ES-I3 (cell line): ENCODE results near the gene ISCA1.
"Not testable (repeated sequence)": the region's sequence is repeated elsewhere in the genome, so short reads cannot be mapped to it uniquely, and the experiment has no call there.

Experiments used
- H3K36me3 ChIP-seq: 2 replicates; pipeline ENCODE4 v1.6.1; 2013; ENCODE audit warnings: mild to moderate bottlenecking, low read length, control low read depth, moderate library complexity; ENCODE audit not compliant: insufficient read depth
- H3K4me1 ChIP-seq: 2 replicates; pipeline ENCODE4 v1.6.1; 2013; ENCODE audit warnings: mild to moderate bottlenecking, control low read depth, low read length; ENCODE audit not compliant: insufficient read depth
- H3K9ac ChIP-seq: 2 replicates; pipeline ENCODE4 v1.6.1; 2013; ENCODE audit warnings: low read depth, mild to moderate bottlenecking, low read length, moderate library complexity
- H3K9me3 ChIP-seq: 2 replicates; pipeline ENCODE4 v1.6.1; 2013; ENCODE audit warnings: mild to moderate bottlenecking, low read length, moderate library complexity; ENCODE audit not compliant: control insufficient read depth, insufficient read depth

The ISCA1 gene

GRCh38 chr9:86282077-86282978 lies at the start of gene ISCA1:
ISCA1 (minus strand) TSS chr9:86282538; CDS start chr9:86282458, 80 bp downstream.
- peaks cover 5% of the 10 kb centered on the region for H3K4me1 ChIP-seq
- H3K9ac ChIP-seq, result peak within 1 kb of the TSS; percentile 97
- H3K36me3 ChIP-seq, result 0 out of 2 replicates have a peak, but pooled peaks cover 3% of the 10 kb centered on the region
- H3K9me3 ChIP-seq, result no peaks in the 10 kb centered on the region

GRCh38 chr9:86330186-86330585 lies 47.8 kb upstream of the ISCA1 start:
- peaks cover 23% of the 10 kb centered on the region for H3K36me3 ChIP-seq
- no peak overlapping the region for H3K9ac ChIP-seq
- H3K9me3 ChIP-seq, result no peaks in the 10 kb centered on the region
- peaks cover 8% of the 10 kb centered on the region; the same call in 1 of the 2 replicates for H3K4me1 ChIP-seq

- Histone ChIP-seq H3K4me1 (peaks cover 8% of the 10 kb centered on the region; the same call in 1 of the 2 replicates), H3K9ac (no peak overlapping the region), H3K9me3 (no peaks in the 10 kb centered on the region), H3K36me3 (peaks cover 17% of the 10 kb centered on the region)
Measured at GRCh38 chr9:86329649-86330048, 47.3 kb upstream of the ISCA1 start.

GRCh38 chr9:86328156-86328555 lies 45.8 kb upstream of the ISCA1 start:
- H3K36me3 ChIP-seq, result peaks cover 12% of the 10 kb centered on the region
- peaks cover 8% of the 10 kb centered on the region; the same call in 1 of the 2 replicates for H3K4me1 ChIP-seq
- no peaks in the 10 kb centered on the region for H3K9me3 ChIP-seq
- no peak overlapping the region for H3K9ac ChIP-seq

- no peaks in the 10 kb centered on the region for H3K9me3 ChIP-seq
- peaks cover 11% of the 10 kb centered on the region for H3K36me3 ChIP-seq
- H3K9ac ChIP-seq, result no peak overlapping the region
- H3K4me1 ChIP-seq, result peaks cover 8% of the 10 kb centered on the region; the same call in 1 of the 2 replicates
Measured at GRCh38 chr9:86326536-86326935, 44.2 kb upstream of the ISCA1 start.

- H3K4me1 ChIP-seq, result peaks cover 8% of the 10 kb centered on the region; the same call in 1 of the 2 replicates
- H3K36me3 ChIP-seq, result peaks cover 14% of the 10 kb centered on the region
- no peaks in the 10 kb centered on the region for H3K9me3 ChIP-seq
- no peak overlapping the region for H3K9ac ChIP-seq
Measured at GRCh38 chr9:86324901-86325300, 42.6 kb upstream of the ISCA1 start.

- H3K9ac ChIP-seq, result no peak overlapping the region
- H3K36me3 ChIP-seq, result peaks cover 14% of the 10 kb centered on the region
- H3K9me3 ChIP-seq, result no peaks in the 10 kb centered on the region
- peaks cover 8% of the 10 kb centered on the region; the same call in 1 of the 2 replicates for H3K4me1 ChIP-seq
Measured at GRCh38 chr9:86324308-86324707, 42.0 kb upstream of the ISCA1 start.

- Histone ChIP-seq H3K9me3 (no peaks in the 10 kb centered on the region), H3K9ac (no peak overlapping the region), H3K4me1 (peaks cover 8% of the 10 kb centered on the region; the same call in 1 of the 2 replicates), H3K36me3 (peaks cover 21% of the 10 kb centered on the region)
Measured at GRCh38 chr9:86322973-86323644, 40.8 kb upstream of the ISCA1 start.

GRCh38 chr9:86321373-86321772 lies 39.0 kb upstream of the ISCA1 start:
- peaks cover 23% of the 10 kb centered on the region for H3K36me3 ChIP-seq
- no peak overlapping the region for H3K9ac ChIP-seq
- no peaks in the 10 kb centered on the region for H3K9me3 ChIP-seq
- H3K4me1 ChIP-seq, result no peaks in the 10 kb centered on the region

GRCh38 chr9:86318187-86318586 lies 35.8 kb upstream of the ISCA1 start:
- no peak overlapping the region for H3K9ac ChIP-seq
- H3K9me3 ChIP-seq, result no peaks in the 10 kb centered on the region
- H3K4me1 ChIP-seq, result no peaks in the 10 kb centered on the region
- peaks cover 22% of the 10 kb centered on the region for H3K36me3 ChIP-seq

- no peaks in the 10 kb centered on the region for H3K4me1 ChIP-seq
- peaks cover 14% of the 10 kb centered on the region; the same call in 1 of the 2 replicates for H3K36me3 ChIP-seq
- no peaks in the 10 kb centered on the region for H3K9me3 ChIP-seq
- H3K9ac ChIP-seq, result no peak overlapping the region
Measured at GRCh38 chr9:86315078-86315477, 32.7 kb upstream of the ISCA1 start.

- not testable (repeated sequence) for H3K9ac ChIP-seq, H3K4me1 ChIP-seq, H3K9me3 ChIP-seq, H3K36me3 ChIP-seq
Measured at GRCh38 chr9:86312959-86313358, 30.6 kb upstream of the ISCA1 start.

GRCh38 chr9:86308687-86309086 lies 26.3 kb upstream of the ISCA1 start:
- H3K4me1 ChIP-seq, result peaks cover 10% of the 10 kb centered on the region
- H3K36me3 ChIP-seq, result 0 out of 2 replicates have a peak, but pooled peaks cover 2% of the 10 kb centered on the region
- H3K9ac ChIP-seq, result no peak overlapping the region
- H3K9me3 ChIP-seq, result no peaks in the 10 kb centered on the region

GRCh38 chr9:86304236-86304730 lies 21.9 kb upstream of the ISCA1 start:
- Histone ChIP-seq H3K9ac (no peak overlapping the region), H3K36me3 (peaks cover 19% of the 10 kb centered on the region), H3K9me3 (no peaks in the 10 kb centered on the region), H3K4me1 (peaks cover 13% of the 10 kb centered on the region)
